ENCODE data around the gene CYB561D1.
"Not testable (repeated sequence)": the region's sequence is repeated elsewhere in the genome, so short reads cannot be mapped to it uniquely, and the experiment has no call there.

The CYB561D1 gene, protein sequence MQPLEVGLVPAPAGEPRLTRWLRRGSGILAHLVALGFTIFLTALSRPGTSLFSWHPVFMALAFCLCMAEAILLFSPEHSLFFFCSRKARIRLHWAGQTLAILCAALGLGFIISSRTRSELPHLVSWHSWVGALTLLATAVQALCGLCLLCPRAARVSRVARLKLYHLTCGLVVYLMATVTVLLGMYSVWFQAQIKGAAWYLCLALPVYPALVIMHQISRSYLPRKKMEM
- total RNA-seq, result 6.4 to 31.2 (median 19.9) reads per million in 18 experiments

DNA sequence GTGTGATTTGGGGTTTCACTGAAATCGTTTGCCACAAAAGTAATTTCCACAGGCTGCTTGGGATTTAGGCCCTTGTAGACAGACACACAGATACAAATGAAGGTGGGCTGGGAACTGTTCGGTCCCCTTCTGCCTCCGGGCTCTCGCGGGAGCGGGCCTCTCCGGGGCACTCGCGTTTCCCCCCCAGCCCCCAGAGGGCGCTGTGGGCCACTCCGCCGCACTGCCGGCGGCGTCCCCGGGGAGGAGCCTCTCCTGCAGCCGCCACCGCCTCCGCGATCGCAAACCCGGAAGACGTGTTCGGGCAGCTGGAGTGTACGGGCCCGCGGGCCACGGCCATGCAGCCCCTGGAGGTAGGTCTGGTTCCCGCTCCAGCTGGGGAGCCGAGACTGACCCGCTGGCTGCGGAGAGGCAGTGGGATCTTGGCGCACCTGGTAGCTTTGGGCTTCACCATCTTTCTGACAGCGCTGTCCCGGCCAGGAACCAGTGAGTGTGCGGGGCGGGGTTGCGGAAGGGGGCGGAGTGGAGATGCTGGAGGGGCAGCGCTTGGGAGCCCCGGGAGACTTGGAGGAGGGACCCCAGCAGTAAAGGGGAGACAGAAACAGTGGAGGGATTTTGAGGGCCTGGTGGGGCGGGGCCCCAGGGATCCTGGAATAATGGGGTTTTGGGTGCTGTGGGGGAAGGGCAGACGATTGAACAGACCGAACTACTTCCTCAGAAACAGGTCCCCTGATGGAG lies at the start of gene CYB561D1:
Gene CYB561D1, plus strand, starts transcription at position 290 of the 735 bp plus-strand sequence. Its CDS starts 46 bp downstream, at position 336.
- DNase-seq, result peak; percentile 87 to 90

- DNase-seq, result no peak
These were observed 49.5 kb upstream of the CYB561D1 start for GRCh38 chr1:109444346-109444745.

DNA sequence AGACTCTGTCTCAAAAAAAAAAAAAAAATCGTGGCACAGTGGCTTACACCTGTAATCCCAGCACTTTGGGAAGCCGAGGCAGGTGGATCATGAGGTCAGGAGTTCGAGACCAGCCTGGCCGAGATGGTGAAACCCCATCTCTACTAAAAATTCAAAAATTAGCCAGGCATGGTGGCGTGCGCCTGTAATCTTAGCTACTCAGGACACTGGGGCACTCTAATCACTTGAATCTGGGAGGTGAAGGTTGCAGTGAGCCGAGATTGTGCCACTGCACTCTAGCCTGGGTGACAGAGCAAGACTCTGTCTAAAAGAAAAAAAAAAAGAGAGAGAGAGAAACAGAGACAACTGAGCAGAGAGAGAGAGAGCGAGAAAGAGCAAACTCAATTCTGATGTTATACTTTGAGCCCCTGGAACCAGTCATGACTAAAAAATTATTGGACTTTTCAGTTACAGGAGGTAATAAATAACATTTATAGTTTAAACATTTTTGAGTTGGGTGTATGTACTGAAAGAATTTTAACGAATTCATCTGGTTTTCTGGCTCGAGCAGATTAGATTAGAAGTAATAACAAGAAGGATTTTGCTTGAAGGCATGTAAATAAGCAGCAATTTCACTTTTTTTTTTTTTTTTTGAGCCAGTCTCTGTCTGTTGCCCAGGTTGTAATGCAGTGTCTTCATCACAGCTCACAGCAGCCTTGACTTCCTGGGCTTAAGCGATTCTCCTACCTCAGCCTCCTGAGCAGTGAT lies 47.8 kb upstream of the CYB561D1 start:
- DNase-seq, result not testable (repeated sequence)

GRCh38 chr1:109447524-109447923 lies 46.4 kb upstream of the CYB561D1 start:
- no peak for DNase-seq

GRCh38 chr1:109454497-109455133 lies 39.3 kb upstream of the CYB561D1 start:
- no peak for DNase-seq

GRCh38 chr1:109457819-109458218 lies 36.1 kb upstream of the CYB561D1 start:
- DNase-seq, result no peak

DNA sequence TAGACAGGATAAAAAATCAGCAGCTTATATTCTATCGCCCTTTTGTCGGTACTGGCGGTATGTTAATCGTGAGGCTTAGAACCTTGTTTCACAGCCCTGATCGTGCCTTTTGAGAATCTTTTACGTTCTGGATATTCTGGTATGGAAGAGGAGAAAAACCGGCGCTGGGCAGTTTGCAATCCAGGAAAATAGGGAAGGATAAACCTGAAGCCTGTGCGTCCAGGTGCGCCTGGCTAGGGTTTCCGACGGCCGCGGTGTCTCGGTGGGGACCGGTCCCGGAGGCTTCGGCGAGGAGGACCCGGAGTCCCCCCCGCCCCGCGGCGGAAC lies 27.8 kb upstream of the CYB561D1 start:
- DNase-seq, result no peak

DNA sequence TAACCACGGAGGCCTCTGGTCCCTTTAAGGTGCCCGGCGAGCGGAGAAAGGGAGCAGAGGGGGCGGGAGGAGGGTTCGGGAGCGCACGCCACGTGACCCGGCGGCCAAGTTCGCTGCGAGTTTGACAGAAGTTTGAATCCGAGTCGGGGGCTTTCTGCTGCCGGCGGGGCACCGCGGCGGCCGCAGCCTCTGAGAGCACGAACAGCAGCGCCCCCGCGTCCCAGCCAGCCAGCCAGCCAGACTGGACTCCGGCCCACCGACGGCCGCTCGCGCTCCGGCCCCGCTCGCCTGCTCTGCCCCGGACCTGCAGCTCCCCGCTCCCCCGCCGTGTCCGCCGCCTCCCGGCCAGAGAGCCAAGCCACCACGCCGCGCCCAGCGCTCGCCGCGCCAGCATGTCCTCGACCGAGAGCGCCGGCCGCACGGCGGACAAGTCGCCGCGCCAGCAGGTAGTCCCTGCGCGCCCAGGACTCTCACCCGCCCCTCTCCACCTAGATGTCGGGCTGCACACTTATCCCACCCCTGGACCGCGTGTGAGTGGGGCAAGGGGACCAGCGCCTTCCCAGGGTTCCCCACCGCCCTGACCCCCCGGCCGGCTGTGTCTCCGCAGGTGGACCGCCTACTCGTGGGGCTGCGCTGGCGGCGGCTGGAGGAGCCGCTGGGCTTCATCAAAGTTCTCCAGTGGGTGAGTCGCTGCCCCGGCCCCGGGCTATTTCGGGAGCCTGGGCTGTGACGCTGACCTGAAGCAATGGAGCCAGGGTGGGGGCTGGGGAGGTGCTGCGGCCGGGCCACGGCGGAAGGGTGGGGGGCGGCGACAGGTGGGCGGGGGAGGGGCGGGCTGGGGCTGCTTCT lies 27.2 kb upstream of the CYB561D1 start, which contains the start of gene SYPL2:
Gene SYPL2, plus strand, starts transcription at position 95 of the 849 bp plus-strand sequence. Its CDS starts 298 bp downstream, at position 393.
- DNase-seq, result peak in 1 of 2 donors; percentile 21

- no peak for DNase-seq
These were observed 26.6 kb upstream of the CYB561D1 start for GRCh38 chr1:109467301-109467777.

DNA sequence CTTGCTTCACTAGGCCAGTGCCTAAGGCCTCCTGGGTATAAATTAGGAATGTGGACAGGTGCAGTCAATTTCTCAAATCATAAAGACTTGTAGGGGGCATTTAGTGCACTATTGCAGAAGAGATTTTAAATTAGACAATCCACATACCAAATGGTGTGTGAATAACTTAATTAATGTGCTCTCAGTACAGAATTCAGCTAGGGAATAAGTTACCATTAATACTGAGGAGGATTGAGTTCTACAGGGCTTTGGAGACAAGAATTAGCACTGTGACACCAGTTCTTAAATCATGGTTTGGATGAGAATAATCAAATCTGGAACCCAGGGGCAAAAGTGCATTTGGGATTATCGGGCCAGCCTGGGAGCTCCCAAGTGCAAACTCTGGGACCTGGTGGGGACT lies 25.8 kb upstream of the CYB561D1 start:
- no peak for DNase-seq

DNA sequence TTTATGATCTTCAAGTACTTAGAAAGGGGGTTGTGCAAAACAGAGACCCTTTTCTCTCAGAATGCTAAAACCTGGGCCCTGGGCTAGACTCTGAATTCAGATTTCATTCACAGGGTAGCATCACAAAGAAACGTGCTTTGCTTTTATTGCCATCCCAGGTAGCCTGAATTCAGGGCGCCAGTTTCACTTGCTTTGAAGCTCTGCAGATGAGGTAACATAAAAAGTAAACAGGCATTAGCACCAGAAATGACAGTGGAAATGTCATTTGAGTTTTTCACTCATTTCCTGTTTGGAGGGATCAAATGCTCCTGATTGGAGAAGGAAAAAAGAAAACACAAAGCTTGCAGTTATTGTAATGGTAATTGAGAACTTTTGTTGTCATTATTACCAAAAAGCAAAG lies 25.0 kb upstream of the CYB561D1 start:
- no peak for DNase-seq

DNA sequence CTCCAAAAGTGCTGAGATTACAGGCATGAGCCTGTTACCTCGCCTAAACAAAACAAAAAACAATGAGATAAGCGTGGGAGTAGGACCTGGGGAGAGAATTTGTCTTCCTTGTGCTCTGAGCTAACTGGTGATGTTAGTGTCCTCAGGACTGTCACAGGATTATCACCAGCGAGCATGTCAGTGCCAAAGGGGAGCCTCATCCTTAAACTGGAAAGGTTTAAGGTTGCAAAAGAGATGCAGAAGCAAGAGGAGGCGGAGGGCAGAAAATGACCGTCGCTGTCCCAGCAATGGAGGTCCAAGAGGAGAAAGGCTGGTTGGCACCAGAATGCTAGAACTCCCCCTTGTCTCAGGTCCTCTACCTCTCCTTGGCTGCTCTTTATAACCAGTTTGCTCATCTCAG lies 23.6 kb upstream of the CYB561D1 start:
- DNase-seq, result no peak

GRCh38 chr1:109472779-109473178 lies 21.1 kb upstream of the CYB561D1 start:
- DNase-seq, result no peak

DNA sequence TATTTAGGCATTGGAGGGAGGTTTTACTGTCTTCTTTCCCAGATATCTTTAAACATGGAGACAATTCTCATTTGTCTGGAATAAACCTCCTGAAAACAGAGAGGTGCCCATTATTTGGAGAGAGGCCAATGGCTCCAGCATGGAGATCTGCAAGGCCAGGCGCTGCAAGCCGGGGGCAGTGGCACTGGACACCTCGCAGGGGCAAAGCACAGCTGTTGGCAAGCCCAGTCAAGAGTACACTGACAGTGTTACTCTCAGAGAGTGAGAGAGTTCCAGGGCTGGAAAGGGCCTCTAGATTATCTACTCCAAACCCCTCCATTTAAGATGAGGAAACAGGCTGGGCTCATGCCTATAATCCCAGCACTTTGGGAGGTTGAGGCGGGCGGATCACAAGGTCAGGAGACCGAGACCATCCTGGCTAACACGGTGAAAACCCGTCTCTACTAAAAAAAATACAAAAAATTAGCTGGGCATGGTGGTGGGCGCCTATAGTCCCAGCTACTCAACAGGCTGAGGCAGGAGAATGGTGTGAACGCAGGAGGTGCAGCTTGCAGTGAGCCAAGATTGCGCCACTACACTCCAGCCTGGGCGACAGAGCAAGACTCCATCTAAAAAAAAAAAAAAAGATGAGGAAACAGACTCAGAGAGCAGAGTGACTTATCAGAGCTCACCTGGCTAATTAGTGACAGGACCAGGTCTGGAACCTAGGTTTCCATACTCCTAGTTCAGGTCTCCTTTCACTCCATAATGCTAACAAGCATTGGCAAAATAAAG lies 20.4 kb upstream of the CYB561D1 start:
- DNase-seq, result not testable (repeated sequence)

- DNase-seq, result peak in 1 of 2 donors; percentile 31
These were observed 19.2 kb upstream of the CYB561D1 start for GRCh38 chr1:109474697-109475096.

DNA sequence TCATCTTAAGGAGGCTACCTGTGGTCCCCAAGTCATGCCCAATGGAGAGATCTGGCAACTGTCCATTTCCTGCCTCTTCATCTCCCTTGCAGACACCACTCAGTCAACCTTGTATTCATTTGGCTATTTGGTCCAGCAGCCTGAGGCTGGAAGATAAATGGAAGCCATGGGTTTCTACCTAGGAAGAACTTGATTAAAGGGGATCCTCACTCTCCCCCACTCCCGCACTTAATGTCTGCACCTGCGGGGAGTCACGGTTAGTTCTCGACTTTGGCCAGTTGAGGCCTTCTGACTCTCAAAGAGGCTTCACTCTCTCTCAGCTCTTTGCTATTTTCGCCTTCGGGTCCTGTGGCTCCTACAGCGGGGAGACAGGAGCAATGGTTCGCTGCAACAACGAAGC lies 18.6 kb upstream of the CYB561D1 start:
- no peak for DNase-seq

- DNase-seq, result no peak
These were observed 17.1 kb upstream of the CYB561D1 start for GRCh38 chr1:109476825-109477224.

- DNase-seq, result peak; percentile 17 to 37
These were observed 16.1 kb upstream of the CYB561D1 start for GRCh38 chr1:109477821-109478220.

DNA sequence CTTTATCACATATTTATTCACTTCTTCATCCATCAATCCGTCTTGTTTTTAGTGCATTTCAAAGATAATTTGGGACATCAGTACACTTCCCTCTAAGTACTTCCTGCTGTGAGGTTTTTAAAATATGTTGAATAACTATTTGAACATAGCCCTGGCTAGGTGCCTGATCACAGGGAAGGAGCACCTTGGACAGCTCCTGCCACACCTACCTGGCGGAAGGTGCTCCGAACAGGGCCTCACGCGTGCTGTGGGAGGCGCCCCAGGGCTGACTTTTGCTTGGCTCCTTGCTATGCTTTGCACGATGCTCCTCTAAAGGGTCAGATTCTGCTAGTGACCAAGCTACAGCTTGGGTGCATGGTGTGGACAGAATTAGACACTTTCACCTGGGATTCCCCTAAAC lies 15.1 kb upstream of the CYB561D1 start:
- no peak for DNase-seq

GRCh38 chr1:109479311-109479710 lies 14.6 kb upstream of the CYB561D1 start:
- DNase-seq, result no peak

- DNase-seq, result no peak
These were observed 14.0 kb upstream of the CYB561D1 start for GRCh38 chr1:109479901-109480300.
